Germinal center (tissue), 1 donor: ENCODE data around the gene CHN2.

ENCODE experiments used
- DNase-seq: peaks from one replicate; pipeline ENCODE4 v3.0.0; 2012; ENCODE audit warnings: mixed read lengths, low spot score

Gene CHN2

GRCh38 chr7:29228289-29229011, 33.9 kb downstream of the CHN2 start:
- no peak for DNase-seq

- DNase-seq, result no peak
These were observed 34.5 kb downstream of the CHN2 start for GRCh38 chr7:29229066-29229465.

GRCh38 chr7:29229946-29230345, 35.4 kb downstream of the CHN2 start:
- DNase-seq, result no peak

- DNase-seq, result no peak
These were observed 36.3 kb downstream of the CHN2 start for GRCh38 chr7:29230871-29231345.

- no peak for DNase-seq
These were observed 37.2 kb downstream of the CHN2 start for GRCh38 chr7:29231671-29232232.

- DNase-seq, result no peak
These were observed 39.9 kb downstream of the CHN2 start for GRCh38 chr7:29234438-29234837.

- DNase-seq, result no peak
These were observed 41.6 kb downstream of the CHN2 start for GRCh38 chr7:29236071-29236580.

GRCh38 chr7:29236649-29237048, 42.1 kb downstream of the CHN2 start:
- no peak for DNase-seq

- DNase-seq, result no peak
These were observed 42.9 kb downstream of the CHN2 start for GRCh38 chr7:29237489-29237888.

GRCh38 chr7:29239638-29240037, 45.1 kb downstream of the CHN2 start:
- DNase-seq, result peak; percentile 64

GRCh38 chr7:29242265-29242664, 47.7 kb downstream of the CHN2 start:
- no peak for DNase-seq

GRCh38 chr7:29243910-29244655, 49.5 kb downstream of the CHN2 start:
- DNase-seq, result peak; percentile 40

GRCh38 chr7:29247224-29247962, 52.8 kb downstream of the CHN2 start:
- no peak for DNase-seq

- no peak for DNase-seq
These were observed 53.3 kb downstream of the CHN2 start for GRCh38 chr7:29247963-29248236.

- no peak for DNase-seq
These were observed 54.3 kb downstream of the CHN2 start for GRCh38 chr7:29248713-29249382.

- DNase-seq, result no peak
These were observed 54.8 kb downstream of the CHN2 start for GRCh38 chr7:29249383-29249750.

GRCh38 chr7:29249860-29250259, 55.3 kb downstream of the CHN2 start:
- DNase-seq, result no peak

GRCh38 chr7:29253225-29253624, 58.6 kb downstream of the CHN2 start:
- DNase-seq, result no peak

GRCh38 chr7:29254591-29254990, 60.0 kb downstream of the CHN2 start:
- DNase-seq, result no peak

GRCh38 chr7:29255199-29255878, 60.8 kb downstream of the CHN2 start:
- no peak for DNase-seq

- DNase-seq, result no peak
These were observed 61.5 kb downstream of the CHN2 start for GRCh38 chr7:29255906-29256692.
